ENCODE results near the gene PPFIA1.
"Not testable (repeated sequence)": the region's sequence is repeated elsewhere in the genome, so short reads cannot be mapped to it uniquely, and the experiment has no call there.

PPFIA1 gene

DNA sequence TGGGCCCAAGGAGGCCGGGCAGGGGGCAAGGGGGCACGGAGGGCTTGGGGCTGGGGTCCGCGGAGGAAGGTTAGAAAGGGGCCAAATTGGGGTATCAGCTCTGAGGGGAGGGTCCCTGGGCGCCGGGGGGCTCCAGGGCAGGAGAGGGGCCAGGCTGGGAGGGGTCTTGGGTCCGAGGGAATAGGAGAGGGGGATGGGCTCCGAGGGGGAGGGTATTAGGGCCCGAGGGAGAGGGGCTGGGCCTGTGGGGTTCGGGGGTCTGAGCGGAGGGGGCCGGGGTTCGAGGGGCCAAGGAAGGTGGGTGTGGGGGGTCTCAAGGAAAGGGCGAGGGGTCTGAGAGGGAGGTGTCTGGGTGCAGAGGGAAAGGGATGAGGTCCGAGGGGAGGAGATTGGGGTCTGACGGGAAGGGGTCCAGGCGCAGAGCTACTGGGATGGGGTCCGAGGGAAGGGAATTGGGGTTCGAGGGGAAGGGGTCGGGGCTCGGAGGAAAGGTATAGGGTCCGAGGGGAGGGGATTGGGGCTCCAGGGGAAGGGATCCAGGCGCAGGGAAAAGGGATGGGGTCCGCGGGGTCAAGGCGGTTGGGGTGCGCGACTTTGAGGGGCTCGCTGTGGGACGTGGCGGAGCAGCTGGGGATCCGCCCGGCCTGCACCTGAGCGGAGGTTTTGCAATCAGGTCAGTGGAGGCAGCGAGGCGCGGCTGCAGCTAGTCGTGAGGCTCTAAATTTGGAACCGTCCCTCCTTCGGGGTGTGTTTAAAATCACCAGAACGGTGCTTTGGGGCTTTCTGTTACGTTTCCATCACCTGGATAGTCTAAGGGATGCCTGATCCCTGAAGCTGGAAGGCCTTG is 128.6 kb downstream of the PPFIA1 start:
- no peak for DNase-seq

DNA sequence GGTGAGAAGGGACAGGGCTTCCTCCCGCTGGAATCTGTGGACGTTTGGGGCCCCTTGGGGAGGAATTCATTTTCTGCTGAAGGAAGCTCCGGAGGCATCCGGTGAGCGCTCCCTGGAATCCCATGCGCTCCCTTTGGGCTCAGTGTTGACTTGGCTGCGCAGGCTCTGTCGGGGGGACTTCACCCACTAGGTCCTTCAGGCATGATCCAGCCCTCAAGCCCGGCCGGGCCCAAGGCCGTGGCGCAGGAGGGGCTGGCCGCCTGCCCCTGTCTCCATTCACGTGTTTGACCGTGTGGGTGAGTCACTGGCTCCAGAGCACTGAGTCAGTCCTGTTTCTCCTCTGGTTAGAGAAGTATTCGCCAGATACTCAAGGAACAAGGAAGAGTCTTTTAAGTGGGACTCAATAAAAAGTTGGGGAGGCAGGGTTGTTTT is 129.2 kb downstream of the PPFIA1 start:
- no peak for DNase-seq

DNA sequence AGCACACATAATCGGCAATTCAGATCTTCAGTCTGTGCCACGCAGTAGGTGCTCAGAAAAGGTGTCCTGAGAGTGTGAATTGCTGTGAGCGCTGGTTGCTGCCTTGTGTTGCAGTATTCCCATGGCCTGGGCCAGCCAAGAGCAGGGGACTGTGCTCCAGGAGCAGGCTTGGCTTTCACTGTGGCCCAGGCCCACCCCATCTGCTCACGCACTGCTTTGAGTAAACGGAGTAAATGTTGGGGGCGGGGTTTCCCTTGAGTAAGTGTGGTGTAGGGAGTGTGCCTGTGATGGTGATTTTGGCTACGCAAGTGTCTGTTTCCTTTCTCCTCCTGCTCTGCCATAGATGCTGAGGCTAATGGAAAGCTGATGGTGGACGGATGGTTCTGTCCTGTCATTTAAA is 130.2 kb downstream of the PPFIA1 start:
- DNase-seq: no peak

DNA sequence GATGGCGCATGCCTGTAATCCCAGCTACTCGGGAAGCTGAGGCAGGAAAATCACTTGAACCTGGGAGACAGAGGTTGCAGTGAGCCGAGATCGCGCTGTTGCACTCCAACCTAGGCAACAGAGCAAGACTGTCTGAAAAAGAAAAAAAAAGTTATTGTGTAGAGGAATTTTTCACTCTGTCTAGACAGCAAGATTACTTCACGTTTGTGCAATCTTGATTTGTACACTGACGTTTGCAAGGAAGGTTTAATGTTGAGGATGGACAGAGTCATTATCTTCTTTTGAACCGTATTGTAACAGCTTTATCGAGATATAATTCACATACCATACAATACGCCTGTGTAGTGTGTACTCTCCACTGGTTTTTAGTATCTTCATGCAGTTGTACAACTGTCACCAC is 131.5 kb downstream of the PPFIA1 start:
- no peak for DNase-seq

DNA sequence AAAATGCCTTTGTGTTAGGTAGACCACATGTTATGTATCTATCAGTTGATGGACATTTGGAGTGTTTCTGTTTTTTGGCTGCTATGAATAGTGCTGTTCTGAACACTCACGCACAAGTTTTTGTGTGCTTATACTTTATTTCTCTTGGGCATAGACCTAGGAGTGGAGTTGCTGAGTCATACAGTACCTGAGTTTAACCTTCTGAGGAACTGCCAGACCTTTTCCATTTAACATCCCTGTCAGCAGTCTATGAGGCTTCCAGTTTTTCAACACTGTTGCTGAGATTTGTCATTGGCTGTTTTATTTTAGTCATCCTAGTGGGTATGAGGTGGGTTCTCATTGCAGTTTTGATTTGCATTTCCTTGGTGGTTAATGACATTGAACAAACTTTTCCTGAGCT is 132.2 kb downstream of the PPFIA1 start:
- no peak for DNase-seq

DNA sequence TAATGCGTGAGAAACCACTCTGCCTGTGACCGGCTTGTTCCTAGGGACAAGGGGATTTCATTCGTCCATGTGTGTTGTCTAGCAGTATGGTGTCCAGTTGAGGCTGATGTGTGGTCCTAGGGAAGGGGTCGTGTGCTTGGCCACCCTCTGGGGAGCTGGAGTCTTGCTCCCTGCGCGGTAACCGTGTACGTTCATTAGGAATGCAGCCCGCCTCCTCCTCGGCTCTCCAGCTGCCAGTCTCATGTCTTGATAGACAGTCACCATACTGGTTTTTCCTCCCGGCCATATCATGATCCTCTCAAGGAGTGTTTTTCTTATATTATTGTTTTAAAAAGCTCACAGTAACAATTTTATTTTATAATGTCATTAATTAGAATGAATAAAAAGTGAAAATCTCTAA is 133.8 kb downstream of the PPFIA1 start:
- no peak for DNase-seq

DNA sequence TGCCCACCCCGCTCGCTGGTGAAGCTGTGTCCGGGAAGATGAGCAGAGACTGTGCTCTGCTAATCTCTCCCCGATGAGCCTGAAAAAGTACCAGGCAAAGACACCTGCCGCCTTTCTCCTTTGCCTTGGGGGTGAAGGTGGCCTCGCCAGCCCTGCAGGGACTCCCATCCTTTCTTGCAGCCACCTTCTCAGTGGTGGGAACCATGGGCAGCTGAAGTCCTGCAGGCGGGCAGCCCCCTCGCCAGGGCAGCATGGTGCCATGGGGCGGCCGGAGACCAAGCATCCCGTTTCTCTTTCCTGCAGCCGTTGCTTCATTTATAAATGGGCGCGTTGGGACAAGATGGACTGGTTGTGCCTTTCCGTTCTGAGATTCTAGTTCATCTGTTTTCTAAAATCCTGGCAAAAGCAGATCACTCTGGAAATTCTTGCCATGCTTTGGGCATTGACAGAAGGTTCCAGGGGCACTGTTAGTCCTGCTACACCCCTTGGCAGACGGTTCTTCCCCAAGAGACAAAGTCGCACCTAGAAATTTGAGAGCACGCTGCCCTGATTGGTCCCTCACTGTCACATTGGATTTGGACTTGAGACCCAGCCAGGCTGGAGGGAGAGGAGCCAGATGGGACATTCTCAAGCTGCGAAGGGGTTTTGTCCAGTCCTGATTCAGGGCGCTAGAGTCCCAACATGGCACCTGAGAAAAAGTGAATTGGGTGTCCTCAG is 135.3 kb downstream of the PPFIA1 start:
- no peak for DNase-seq

DNA sequence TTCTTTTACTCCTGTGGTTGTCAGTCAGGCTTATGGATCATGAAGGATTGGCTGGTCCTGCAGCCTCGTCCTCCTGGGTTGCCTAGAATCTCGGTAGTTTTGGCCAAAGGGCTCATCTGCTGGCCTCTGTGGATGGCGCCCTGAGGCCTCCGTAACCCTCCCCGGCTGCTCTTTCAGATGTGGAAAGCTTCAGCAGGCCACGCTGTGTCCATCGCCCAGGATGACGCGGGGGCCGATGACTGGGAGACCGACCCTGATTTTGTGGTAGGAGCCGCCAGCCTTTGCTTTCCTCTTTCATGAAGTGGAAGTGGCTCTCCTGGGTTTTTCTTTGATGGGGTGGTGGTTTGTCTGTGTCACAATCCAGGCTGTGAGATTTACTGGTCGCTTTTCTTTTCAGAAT is 136.6 kb downstream of the PPFIA1 start:
- no peak for DNase-seq

DNA sequence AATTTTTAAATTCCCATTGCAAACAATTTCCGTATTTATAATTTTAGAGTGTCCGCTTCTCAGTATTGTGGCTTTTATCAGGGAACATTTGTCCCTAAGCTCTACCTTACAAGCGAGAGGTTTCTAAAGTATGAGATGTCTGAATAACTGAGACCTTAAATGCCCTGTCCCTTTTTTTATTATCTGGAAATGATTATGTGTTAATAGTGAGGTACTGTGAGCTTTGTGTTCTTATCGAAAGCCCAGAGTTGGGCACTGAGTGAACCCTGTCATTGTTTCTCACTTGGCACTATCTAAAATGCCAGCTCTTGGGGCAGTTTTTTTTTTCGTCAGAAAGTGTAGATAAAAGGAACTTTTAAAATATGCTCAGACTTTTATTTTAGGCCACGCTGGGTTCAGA is 137.3 kb downstream of the PPFIA1 start:
- no peak for DNase-seq

DNA sequence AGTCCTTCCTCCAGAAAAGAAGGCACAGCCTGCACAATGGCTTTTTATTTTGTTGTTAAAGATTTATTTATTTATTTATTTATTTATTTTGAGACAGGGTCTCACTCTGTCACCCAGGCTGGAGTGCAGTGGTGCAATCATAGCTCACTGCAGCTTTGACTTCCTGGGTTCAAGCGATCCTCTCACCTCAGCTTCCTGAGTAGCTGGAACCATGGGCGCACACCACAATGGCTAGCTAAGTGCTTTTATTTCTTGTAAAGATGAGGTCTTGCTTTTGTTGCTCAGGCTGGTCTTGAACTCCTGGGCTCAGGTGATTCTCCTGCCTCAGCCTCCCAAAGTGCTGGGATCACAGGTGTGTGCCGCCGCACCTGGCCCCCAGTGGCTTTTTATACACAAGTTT is 137.8 kb downstream of the PPFIA1 start:
- DNase-seq: not testable (repeated sequence)

DNA sequence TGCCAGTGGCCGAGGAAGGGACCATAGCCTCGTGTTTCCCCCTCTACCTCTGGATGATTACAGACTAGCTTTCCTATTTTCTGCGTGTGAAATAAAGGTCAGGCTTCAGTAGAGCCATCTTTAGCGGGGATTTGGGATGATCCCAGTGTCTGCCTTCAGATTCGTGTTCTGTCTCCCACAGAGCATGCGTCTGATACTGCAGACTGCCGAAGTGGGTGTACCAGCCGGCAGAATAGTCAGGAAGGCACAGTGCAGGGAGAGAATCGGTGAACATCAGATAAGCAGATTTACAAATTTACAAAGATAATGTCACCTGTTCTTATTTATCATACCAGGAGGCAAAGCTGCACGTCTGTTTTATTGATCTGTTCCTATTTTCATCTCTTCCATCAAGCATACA is 138.9 kb downstream of the PPFIA1 start:
- DNase-seq: no peak

DNA sequence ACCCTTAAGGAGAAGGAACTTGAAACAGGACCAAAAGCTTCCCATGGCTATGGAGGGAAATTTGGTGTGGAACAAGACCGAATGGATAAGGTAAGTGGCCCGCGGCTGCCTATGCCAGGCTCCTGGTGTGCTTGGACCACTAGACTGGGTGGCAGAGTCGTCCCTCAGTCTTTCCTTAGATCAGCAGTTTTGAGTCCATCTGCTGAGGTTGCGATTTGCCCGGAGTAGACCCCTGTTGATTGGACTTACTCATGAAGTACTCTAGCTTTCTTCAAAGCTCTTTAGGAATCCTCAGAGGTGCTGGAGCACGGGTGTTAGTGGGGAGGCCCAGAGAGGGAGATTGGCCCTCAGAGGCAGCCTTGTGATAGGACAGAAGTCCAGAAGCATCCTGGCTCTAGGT is 139.4 kb downstream of the PPFIA1 start:
- DNase-seq: no peak

DNA sequence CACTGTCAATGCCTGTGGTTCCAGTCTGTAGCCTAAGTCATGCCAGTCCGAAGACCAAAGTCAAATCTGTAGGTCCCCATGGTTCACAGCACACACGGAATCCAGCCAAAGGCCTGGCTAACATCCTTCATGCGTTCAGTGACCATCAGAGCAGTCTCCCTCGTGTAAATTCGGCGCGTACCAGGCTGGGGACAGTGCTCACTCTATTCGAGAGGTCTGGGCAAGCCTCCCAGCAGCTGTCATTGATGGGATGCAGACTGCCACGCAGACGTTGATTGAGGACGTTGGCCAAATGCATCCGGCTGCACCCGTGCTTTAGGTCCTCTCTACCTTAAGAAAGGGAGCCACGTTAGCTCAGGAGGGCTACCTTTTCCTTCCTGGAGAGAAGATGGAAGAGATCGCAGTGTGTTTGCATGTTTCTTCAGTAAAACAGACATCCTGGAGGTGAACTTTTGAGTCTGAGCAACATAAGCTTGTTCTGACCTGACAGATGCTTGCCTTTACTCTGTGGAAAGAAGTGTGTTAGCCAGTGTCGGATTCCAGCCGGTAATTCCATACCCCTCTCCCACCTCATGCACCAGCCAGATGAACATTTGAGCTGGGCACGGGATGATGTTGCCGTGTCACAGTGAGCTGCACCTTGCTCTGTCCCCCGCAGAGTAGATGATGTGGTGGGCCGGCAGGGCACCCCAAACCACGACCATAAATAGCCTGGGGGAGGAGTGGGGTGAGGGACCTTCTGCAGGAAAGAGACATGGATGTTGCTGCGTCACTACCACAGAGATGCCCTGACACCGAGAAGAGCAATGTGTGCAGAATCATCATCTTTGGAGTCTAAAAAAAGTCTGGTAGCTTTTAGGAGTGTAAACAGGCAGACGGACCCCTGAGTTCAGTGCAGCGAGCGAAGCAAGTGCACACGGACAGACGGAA is 140.1 kb downstream of the PPFIA1 start:
- no peak for DNase-seq

DNA sequence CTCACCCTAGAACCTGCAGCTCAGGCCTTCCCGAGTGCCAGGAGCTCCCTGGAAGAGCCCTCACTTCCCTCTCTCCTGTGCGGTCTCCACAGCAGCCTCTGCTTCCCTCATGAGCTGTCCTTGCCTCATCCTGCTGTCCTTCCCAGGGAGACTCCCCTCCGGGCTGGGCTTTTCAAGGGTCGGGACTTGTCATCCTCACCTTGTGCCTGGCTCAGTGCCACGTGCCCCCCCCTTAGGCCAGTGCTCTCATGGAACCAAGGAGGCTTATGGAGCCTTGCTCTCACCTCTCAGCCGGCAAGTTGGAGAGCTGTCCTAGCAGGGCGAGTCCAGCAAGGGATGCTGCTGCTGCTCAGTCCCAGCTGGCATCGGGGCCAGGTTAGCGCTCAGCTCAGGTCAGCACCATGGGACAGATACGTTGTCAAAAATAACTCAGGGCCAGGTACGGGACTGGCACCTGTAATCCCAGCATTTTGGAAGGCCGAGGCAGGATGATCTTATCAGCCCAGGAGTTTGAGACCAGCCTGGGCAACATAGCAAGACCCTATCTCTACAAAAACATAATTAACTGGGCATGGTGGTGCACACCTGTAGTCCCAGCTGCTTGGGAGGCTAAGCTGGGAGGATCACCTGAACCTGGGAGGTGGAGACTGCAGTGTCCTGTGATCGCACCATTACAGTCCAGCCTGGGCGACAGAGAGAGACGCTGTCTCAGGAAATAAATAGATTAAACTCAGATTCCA is 141.4 kb downstream of the PPFIA1 start:
- no peak for DNase-seq

DNA sequence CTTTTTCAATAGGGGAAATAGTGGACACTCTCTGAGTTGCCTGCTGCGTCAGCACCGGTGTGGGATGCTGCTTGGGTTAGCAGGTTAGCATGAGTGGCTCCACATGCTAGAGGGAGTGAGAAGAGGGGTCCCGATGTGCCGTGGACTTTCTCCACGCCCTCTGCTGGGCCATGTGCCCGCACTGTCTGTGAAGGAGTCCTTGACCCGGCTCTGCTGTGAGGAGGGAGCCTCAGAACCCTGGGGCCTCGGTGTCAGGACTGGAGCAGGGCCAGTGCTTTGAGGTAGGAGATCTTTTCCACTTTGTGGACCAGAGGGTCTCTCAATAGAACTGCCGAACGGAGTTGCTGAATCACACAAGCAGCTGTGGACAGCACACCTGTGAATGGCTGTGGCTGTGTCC is 142.7 kb downstream of the PPFIA1 start:
- no peak for DNase-seq

DNA sequence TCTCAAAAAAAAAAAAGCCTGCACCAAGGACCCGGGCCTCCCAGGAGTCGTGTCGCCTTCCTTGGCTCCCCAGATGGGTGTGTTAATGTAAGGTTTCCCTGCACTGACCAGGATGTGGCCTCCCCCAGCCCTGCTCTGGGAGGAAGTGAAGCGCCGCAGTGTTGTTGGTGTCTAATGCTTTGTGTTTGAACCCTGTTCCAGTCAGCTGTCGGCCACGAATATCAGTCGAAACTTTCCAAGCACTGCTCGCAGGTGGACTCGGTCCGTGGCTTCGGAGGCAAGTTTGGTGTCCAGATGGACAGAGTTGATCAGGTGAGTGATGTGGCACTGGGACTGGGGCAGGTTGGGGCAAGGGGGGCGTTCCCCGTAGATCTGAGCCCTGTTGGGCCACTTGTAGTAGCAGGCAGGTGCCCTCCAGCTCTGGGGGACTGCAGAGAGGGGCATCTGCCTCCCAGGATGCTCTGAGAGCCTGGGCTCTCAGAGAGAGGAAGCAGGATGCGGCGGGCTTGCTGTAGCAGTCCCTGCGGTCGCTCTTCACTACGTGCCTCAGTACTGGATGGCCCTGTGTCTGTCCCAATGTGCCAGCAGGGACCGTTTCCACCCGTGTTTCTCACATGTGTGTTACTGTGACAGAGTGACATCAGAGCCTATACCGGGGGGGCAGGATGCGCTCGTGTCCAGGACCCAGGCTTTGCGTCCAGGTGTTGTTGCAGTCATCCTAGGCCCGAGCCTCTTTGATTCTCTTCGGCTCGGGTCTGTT is 144.0 kb downstream of the PPFIA1 start:
- DNase-seq: no peak

DNA sequence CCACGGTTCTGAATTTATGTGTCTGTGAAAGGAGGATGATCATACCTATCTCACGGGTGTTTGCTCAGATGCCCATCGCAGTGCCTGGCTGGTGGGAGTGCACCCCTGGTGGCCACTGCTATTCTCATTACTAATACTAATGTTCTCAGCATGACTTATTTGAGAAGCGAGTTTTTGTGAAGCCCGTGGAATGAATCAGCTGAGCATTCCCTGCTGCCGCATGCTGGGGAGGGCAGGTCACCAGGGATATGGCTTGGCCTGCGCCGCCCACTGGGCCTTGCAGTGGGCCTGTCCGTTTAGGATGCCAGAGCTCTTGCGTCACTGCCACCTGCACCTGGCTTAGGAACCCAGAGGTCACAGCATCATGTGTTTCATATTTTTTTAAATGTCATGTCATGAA is 144.7 kb downstream of the PPFIA1 start:
- no peak for DNase-seq

DNA sequence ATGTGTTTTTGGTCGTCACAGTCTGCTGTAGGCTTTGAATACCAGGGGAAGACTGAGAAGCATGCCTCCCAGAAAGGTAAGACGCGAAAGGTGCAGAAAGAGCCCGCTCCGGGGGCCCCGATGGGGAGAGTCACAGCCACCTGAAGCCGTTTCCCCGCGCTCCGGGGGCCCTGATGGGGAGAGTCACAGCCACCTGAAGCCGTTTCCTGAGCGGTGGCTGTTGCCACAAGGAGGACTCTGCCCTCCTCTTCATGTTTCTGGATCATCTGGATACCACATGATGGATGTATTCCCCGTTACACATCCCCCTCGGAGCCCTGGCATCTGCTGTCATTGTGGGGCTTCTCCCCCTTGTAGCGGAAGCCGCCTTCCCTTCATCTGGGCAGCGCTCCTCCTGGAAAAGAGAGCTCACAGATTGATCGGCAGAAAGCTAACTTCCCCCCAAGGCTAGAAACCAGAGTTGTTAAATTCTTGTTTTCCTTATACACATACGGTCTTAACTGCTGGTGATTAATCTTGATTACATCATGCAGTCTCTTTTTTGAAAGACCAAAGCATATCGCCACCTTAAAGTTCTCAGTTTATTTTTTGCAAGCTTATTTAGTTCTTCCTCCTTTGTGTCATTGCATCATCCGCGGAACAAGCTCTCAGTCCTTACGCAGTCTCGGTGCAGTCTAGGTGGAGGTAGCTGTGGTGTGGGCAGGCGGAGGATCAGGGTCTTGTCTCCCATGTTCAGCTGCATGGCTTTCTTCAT is 145.3 kb downstream of the PPFIA1 start:
- DNase-seq: no peak

DNA sequence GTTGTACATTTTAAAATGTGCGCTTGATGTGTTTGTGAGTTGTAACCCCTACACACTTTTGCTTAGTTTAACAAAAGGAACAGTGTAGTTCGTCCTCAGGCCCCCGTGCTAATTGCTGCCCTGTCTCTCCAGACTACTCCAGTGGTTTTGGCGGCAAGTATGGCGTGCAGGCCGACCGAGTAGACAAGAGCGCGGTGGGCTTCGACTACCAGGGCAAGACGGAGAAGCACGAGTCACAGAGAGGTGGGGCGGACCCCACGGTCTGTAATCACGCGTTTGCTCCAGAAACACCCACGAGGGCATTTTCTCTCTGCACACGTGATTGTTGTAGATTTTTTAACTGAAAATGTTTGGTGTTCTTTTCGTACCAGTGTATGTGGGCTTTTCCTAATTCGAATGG is 146.4 kb downstream of the PPFIA1 start:
- DNase-seq: no peak

DNA sequence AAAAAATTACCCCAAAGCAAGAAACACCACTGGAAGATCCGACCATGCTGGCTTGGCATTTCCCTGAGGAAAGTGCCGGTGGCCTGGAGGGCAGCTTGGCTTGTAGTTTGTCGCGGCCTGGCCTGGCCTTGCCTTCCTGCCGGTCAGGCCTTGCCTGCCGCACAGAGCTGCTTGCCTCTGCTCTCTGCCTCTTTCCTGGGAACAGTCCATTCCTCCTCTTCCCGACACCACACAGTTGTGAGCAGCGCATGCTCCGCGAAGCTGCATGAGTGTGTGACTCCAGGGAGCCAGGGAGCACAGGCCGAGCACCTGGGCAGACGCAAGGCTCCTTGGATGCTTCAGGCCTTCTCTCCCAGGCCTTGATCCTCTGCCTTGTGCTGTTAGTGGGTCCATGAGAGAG is 147.6 kb downstream of the PPFIA1 start:
- no peak for DNase-seq

Data from NCI-H2029 (cell line).